ENCODE results near the gene EPHB1. TPM values are rescaled to one million over a fixed set of nuclear protein-coding genes. Genes with fewer than 3 reads are reported as not detected.

Gene EPHB1
- total RNA-seq, 1 experiment from 2014 or later: 2.8 TPM

GRCh38 chr3:135237371-135238143, 442.5 kb downstream of the EPHB1 start:
- Histone ChIP-seq H2BK5ac (ENCODE audit: insufficient read length, low read length) (no peak overlapping the region), H3K79me2 (ENCODE audit: insufficient read depth, low read length) (no peaks in the 10 kb centered on the region), H3T11ph (ENCODE audit: low read length) (no peak overlapping the region), H3K27me3 (ENCODE audit: insufficient read depth, low read length) (no peaks in the 10 kb centered on the region), H4K5ac (ENCODE audit: insufficient read length, low read depth, low read length) (no peak overlapping the region), H3K23me2 (ENCODE audit: insufficient read length, low read depth, low read length, poor library complexity, severe bottlenecking) (no peaks in the 10 kb centered on the region), H3K4me2 (ENCODE audit: insufficient read depth, insufficient read length, low read length) (no peak overlapping the region), H3K18ac (ENCODE audit: insufficient read length, low read depth, low read length) (no peak overlapping the region), H2AFZ (ENCODE audit: low read length) (no peak overlapping the region), H3K79me1 (ENCODE audit: insufficient read depth, low read depth, low read length, poor library complexity, severe bottlenecking) (no peaks in the 10 kb centered on the region), H3K4ac (ENCODE audit: low read depth, low read length) (no peak overlapping the region), H2AK5ac (ENCODE audit: insufficient read length, low read length) (no peak overlapping the region), H3K27ac (ENCODE audit: insufficient read length, low read depth, low read length) (no peak overlapping the region), H2BK15ac (ENCODE audit: low read depth, low read length) (no peak overlapping the region), H2BK20ac (ENCODE audit: low read depth, low read length, poor library complexity, severe bottlenecking) (no peak overlapping the region), H3K14ac (ENCODE audit: insufficient read depth, low read length) (no peak overlapping the region), H3K9me3 (ENCODE audit: control insufficient read depth, low read depth, low read length) (peaks cover 9% of the 10 kb centered on the region), H2BK12ac (ENCODE audit: insufficient read length, low read depth, low read length) (no peak overlapping the region), H2BK120ac (ENCODE audit: low read depth, low read length, poor library complexity, severe bottlenecking) (no peak overlapping the region), H4K8ac (replicated peaks; ENCODE audit: insufficient read length, low read depth, low read length) (no peak overlapping the region), H4K91ac (ENCODE audit: insufficient read length, low read depth, low read length) (no peak overlapping the region), H3K4me1 (ENCODE audit: insufficient read depth, low read length) (no peaks in the 10 kb centered on the region; the same call in 1 of the 2 replicates), H3K9ac (ENCODE audit: extremely low read depth, insufficient read length, low read length) (no peak overlapping the region), H3K56ac (ENCODE audit: insufficient read length, low read depth, low read length) (no peak overlapping the region), H3K23ac (ENCODE audit: insufficient read length, low read depth, low read length) (no peak overlapping the region), H4K20me1 (ENCODE audit: control insufficient read depth, insufficient read depth, insufficient read length) (no peaks in the 10 kb centered on the region)
- TF ChIP-seq, protein P1, sequence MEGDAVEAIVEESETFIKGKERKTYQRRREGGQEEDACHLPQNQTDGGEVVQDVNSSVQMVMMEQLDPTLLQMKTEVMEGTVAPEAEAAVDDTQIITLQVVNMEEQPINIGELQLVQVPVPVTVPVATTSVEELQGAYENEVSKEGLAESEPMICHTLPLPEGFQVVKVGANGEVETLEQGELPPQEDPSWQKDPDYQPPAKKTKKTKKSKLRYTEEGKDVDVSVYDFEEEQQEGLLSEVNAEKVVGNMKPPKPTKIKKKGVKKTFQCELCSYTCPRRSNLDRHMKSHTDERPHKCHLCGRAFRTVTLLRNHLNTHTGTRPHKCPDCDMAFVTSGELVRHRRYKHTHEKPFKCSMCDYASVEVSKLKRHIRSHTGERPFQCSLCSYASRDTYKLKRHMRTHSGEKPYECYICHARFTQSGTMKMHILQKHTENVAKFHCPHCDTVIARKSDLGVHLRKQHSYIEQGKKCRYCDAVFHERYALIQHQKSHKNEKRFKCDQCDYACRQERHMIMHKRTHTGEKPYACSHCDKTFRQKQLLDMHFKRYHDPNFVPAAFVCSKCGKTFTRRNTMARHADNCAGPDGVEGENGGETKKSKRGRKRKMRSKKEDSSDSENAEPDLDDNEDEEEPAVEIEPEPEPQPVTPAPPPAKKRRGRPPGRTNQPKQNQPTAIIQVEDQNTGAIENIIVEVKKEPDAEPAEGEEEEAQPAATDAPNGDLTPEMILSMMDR (conservative IDR thresholded peaks at IDR 0.05): peak; percentile 57
- peak; percentile 53 for DNase-seq
- peak overlapping the region in 1 of 3 experiments; percentile 44; a peak in 1 of 7 replicates for H3K27ac Mint-ChIP-seq
- no peak overlapping the region for H3K4me3 Mint-ChIP-seq
- H3K27me3 Mint-ChIP-seq (ENCODE audit: low read depth): peaks cover 4% of the 10 kb centered on the region
- H3K4me1 Mint-ChIP-seq: peaks cover 41 to 42% of the 10 kb centered on the region in 2 experiments
- no CpG with 5 or more reads among the region's 3 CpGs for WGBS (ENCODE audit: extremely low coverage, insufficient read length, low lambda C conversion rate)
- H3K9me3 Mint-ChIP-seq: peaks cover 22 to 32% of the 10 kb centered on the region in 2 experiments
- H3K36me3 Mint-ChIP-seq (ENCODE audit: insufficient read depth in 1 of 3, low read depth in 3 of 3): peaks cover 18 to 24% (median 22%) of the 10 kb centered on the region in 3 experiments

Data from H9 (cell line).